Glutamatergic neuron (in vitro differentiated cells): Measurements from ENCODE around the gene SRRM4. TPM values are rescaled to one million over a fixed set of nuclear protein-coding genes. Genes with fewer than 3 reads are reported as not detected.

Experiments used
- DNase-seq: peaks from one replicate; pipeline ENCODE4 v3.0.0; 2022
- H3K27ac Mint-ChIP-seq: one replicate; pipeline ENCODE4 v1.8.0; 2020; ENCODE audit warnings: mild to moderate bottlenecking, mixed read lengths, inconsistent platforms; ENCODE audit not compliant: unreplicated experiment
- H3K27me3 Mint-ChIP-seq: one replicate; pipeline ENCODE4 v1.8.0; 2020; ENCODE audit warnings: mild to moderate bottlenecking, moderate library complexity, mixed read lengths, inconsistent platforms; ENCODE audit not compliant: unreplicated experiment
- H3K36me3 Mint-ChIP-seq: one replicate; pipeline ENCODE4 v1.8.0; 2020; ENCODE audit warnings: mild to moderate bottlenecking, mixed read lengths, inconsistent platforms; ENCODE audit not compliant: unreplicated experiment
- H3K4me1 Mint-ChIP-seq: one replicate; pipeline ENCODE4 v1.8.0; 2020; ENCODE audit warnings: mild to moderate bottlenecking, low read depth, mixed read lengths, inconsistent platforms; ENCODE audit not compliant: unreplicated experiment
- H3K4me3 Mint-ChIP-seq: one replicate; pipeline ENCODE4 v1.8.0; 2020; ENCODE audit warnings: mild to moderate bottlenecking, mixed read lengths, inconsistent platforms; ENCODE audit not compliant: unreplicated experiment
- H3K9me3 Mint-ChIP-seq: one replicate; pipeline ENCODE4 v1.8.0; 2020; ENCODE audit warnings: mild to moderate bottlenecking, moderate library complexity, mixed read lengths, inconsistent platforms; ENCODE audit not compliant: unreplicated experiment
- CTCF ChIP-seq: fragments of 200-600 bp; sonication (generic); IDR thresholded peaks from one replicate; pipeline ENCODE4 v1.5.0; 2021; ENCODE audit not compliant: partially characterized antibody, unreplicated experiment
- total RNA-seq: library from RNA; stranded (reverse); fragmentation: NEBNext Ultra II Directional; extraction: Animal tissue kit (Norgen Biotek cat#: 25700); gene quantifications from one replicate; pipeline ENCODE4 v1.2.1, GENCODE V29; 2021; ENCODE audit not compliant: unreplicated experiment

SRRM4 gene
- total RNA-seq, 1 donor from 2014 or later, result 183 TPM

GRCh38 chr12:119071638-119072231 lies 90.4 kb downstream of the SRRM4 start:
- TF ChIP-seq CTCF, result no peak
- peaks cover 35% of the 10 kb centered on the region for H3K4me1 Mint-ChIP-seq
- no peaks in the 10 kb centered on the region for H3K27me3 Mint-ChIP-seq

GRCh38 chr12:119072440-119072839 lies 91.1 kb downstream of the SRRM4 start:
- H3K27me3 Mint-ChIP-seq, result no peaks in the 10 kb centered on the region
- no peaks in the 10 kb centered on the region for H3K9me3 Mint-ChIP-seq
- peaks cover 35% of the 10 kb centered on the region for H3K4me1 Mint-ChIP-seq
- no peak for TF ChIP-seq CTCF
- no peak for DNase-seq
- peak overlapping the region; percentile 24 for H3K27ac Mint-ChIP-seq
- no peaks in the 10 kb centered on the region for H3K36me3 Mint-ChIP-seq
- H3K4me3 Mint-ChIP-seq, result no peak overlapping the region

More at GRCh38 chr12:119071638-119072231, 90.4 kb downstream of the SRRM4 start:
- Mint-ChIP-seq H3K9me3 (no peaks in the 10 kb centered on the region), H3K36me3 (no peaks in the 10 kb centered on the region), H3K27ac (no peak overlapping the region), H3K4me3 (no peak overlapping the region)
- DNase-seq, result no peak

- Mint-ChIP-seq H3K9me3 (peaks cover 7% of the 10 kb centered on the region), H3K27me3 (peaks cover 6% of the 10 kb centered on the region), H3K36me3 (no peaks in the 10 kb centered on the region), H3K27ac (no peak overlapping the region), H3K4me1 (peaks cover 25% of the 10 kb centered on the region), H3K4me3 (no peak overlapping the region)
- no peak for TF ChIP-seq CTCF
- no peak for DNase-seq
These were observed 94.0 kb downstream of the SRRM4 start for GRCh38 chr12:119075222-119075787.

GRCh38 chr12:119075918-119076317 lies 94.6 kb downstream of the SRRM4 start:
- no peak overlapping the region for H3K4me3 Mint-ChIP-seq
- no peak for DNase-seq
- H3K27ac Mint-ChIP-seq, result no peak overlapping the region
- peaks cover 7% of the 10 kb centered on the region for H3K9me3 Mint-ChIP-seq
- no peak for TF ChIP-seq CTCF
- H3K27me3 Mint-ChIP-seq, result peaks cover 6% of the 10 kb centered on the region
- H3K4me1 Mint-ChIP-seq, result peaks cover 27% of the 10 kb centered on the region
- no peaks in the 10 kb centered on the region for H3K36me3 Mint-ChIP-seq

- H3K4me1 Mint-ChIP-seq, result peaks cover 34% of the 10 kb centered on the region
- TF ChIP-seq CTCF, result no peak
- H3K9me3 Mint-ChIP-seq, result peaks cover 9% of the 10 kb centered on the region
- no peak overlapping the region for H3K4me3 Mint-ChIP-seq
- H3K36me3 Mint-ChIP-seq, result peaks cover 5% of the 10 kb centered on the region
- peak overlapping the region; percentile 0 for H3K27ac Mint-ChIP-seq
- no peak for DNase-seq
- H3K27me3 Mint-ChIP-seq, result peaks cover 6% of the 10 kb centered on the region
These were observed 98.2 kb downstream of the SRRM4 start for GRCh38 chr12:119079530-119079929.
